ENCODE data around the gene WBP2NL.

WBP2NL gene

DNA sequence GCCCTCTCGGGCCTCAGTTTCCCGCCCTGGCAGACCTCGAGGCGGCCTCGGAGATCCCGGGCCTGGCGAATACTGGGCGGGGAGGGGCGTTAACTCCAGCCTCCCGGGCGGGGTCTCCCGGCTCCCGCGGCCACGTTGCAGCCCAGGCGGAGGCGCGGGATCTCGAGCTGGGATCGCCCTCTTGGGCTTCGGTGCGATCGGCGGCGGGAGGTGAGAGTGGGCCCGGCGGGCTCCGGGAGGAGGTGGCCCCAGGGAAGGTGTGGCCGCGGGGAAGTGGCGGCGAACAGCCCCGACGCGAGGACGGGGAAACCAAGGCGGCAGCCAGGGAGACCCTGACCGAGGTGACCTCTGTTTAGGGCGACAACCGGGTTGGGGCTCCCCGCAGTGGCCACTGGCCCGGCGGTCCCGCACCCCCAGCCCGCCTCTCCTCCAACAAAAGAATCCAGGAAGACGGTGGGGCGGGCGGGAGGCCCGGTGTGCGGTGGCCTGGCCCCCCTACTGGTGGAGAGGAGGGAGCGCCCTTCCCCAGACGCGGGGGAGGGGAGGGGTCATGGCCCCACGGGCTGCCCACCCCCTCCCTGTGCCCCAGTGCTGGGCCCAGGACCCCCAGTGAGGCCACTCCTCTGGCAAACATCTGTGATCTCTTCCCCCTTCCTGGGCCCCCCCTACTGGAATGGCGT, 75.7 kb downstream of the WBP2NL start, which contains the start of gene PHETA2:
Gene PHETA2 (plus strand): TSS at position 117 of the 680 bp plus-strand sequence. CDS start 3,046 bp downstream, outside the sequence.
- H3K4me3 ChIP-seq (ENCODE audit: low read depth, low read length) = peak within 1 kb of the TSS; percentile 44
- TF ChIP-seq, protein P1, sequence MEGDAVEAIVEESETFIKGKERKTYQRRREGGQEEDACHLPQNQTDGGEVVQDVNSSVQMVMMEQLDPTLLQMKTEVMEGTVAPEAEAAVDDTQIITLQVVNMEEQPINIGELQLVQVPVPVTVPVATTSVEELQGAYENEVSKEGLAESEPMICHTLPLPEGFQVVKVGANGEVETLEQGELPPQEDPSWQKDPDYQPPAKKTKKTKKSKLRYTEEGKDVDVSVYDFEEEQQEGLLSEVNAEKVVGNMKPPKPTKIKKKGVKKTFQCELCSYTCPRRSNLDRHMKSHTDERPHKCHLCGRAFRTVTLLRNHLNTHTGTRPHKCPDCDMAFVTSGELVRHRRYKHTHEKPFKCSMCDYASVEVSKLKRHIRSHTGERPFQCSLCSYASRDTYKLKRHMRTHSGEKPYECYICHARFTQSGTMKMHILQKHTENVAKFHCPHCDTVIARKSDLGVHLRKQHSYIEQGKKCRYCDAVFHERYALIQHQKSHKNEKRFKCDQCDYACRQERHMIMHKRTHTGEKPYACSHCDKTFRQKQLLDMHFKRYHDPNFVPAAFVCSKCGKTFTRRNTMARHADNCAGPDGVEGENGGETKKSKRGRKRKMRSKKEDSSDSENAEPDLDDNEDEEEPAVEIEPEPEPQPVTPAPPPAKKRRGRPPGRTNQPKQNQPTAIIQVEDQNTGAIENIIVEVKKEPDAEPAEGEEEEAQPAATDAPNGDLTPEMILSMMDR (IDR thresholded peaks at IDR 0.05; ENCODE audit: low read depth, low read length, missing control alignments) = peak; percentile 31
- in situ Hi-C loops (cut with HindIII; ENCODE audit: low sequenced_read_pairs) = no loop called here
- no peak for DNase-seq (ENCODE audit: low read depth)

DNA sequence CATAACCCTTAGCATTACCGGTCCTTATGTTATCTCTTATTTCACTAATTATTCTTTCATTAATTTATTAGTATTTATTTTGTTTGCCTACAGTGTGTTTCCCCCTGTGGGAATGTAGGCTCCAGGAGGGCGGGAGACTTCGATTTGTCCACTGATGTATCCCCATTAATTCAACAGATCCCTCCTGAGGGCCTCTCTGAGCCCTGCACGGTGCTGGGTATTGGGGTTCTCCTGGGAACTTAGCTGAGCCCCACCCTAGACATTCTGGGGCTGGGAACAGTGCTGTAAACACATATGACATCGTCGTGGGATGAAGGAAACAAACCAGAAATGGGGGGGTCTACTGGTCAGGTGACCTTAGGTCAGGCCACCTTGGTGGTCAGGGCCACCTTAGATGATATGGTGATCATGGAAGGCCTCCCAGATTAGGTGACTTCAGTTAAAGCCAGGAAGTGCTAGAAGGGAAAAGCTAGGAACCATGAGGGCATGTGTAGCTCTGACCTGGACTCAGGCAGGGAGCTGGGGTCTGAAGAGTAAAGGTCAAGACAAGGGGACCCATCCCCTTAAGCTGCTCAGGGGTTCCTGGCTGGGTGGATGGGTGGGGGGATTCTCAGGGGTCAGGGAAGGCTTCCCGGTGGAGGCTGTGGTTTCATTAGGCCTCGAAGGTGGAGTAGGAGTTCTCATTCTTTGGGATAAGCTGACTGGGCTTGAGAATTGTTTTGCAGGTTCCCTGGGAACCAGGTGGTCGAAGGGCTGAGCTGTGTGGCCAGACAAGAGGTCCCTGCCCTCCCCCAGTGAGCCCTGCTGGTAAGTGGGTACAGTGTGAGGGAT, 76.5 kb downstream of the WBP2NL start:
- in situ Hi-C loops (cut with HindIII; ENCODE audit: low sequenced_read_pairs) = no loop called here
- DNase-seq (ENCODE audit: low read depth) = no peak
- peak overlapping the region; percentile 44 for H3K4me3 ChIP-seq (ENCODE audit: low read depth, low read length)

DNA sequence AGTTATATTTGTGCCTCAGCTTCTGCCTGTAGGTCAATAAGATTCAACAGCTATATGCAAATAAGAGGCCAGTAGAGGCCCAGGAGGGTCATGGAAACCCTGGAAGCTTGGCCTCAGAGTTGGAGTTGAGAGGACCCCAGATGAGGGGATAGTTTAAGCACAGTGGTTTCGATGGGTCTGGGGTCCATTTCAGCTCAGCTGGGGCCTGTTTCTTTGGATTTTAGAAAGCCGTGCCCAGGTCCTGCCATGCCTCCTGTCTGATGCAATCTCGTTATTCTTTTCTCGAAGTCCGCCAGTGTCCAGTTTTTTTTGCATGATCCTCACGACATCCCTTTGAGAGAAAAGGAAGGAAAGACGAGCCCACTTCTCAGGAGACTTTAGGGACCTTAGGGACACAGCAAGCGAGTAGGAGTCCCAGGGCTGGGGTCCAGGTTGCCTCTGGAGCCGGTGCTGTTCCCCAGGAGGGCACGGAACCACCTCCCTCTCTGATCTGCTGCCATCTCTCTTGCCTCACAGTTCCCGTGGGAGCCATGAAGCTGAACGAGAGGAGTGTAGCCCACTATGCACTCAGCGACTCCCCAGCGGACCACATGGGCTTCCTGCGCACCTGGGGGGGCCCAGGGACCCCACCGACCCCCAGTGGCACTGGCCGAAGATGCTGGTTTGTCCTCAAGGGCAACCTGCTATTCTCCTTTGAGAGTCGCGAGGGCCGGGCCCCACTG, 78.3 kb downstream of the WBP2NL start:
- H3K4me3 ChIP-seq (ENCODE audit: low read depth, low read length) = no peak overlapping the region
- TF ChIP-seq, protein P1 (IDR thresholded peaks at IDR 0.05; ENCODE audit: low read depth, low read length, missing control alignments) = no peak
- in situ Hi-C loops (cut with HindIII; ENCODE audit: low sequenced_read_pairs) = no loop called here
- no peak for DNase-seq (ENCODE audit: low read depth)

More for the DNA sequence above, 76.5 kb downstream of the WBP2NL start:
- TF ChIP-seq, protein P1 (IDR thresholded peaks at IDR 0.05; ENCODE audit: low read depth, low read length, missing control alignments) = no peak

DNA sequence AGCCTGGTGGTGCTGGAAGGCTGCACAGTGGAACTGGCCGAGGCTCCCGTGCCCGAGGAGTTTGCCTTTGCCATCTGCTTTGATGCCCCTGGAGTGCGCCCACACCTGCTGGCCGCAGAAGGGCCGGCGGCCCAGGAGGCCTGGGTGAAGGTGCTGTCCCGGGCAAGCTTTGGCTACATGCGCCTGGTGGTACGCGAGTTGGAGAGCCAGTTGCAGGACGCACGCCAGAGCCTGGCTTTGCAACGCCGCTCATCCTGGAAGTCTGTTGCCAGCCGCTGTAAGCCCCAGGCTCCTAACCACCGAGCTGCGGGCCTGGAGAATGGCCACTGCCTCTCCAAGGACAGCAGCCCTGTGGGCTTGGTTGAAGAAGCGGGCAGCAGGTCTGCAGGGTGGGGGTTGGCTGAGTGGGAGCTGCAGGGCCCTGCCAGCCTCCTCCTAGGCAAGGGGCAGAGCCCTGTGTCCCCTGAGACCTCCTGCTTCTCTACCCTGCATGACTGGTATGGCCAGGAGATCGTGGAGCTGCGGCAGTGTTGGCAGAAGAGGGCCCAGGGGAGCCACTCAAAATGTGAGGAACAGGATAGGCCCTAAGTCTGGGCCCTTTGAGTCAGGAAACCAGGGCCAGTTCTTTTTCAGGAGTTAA, 79.0 kb downstream of the WBP2NL start:
- TF ChIP-seq, protein P1 (IDR thresholded peaks at IDR 0.05; ENCODE audit: low read depth, low read length, missing control alignments) = no peak
- in situ Hi-C loops (cut with HindIII; ENCODE audit: low sequenced_read_pairs) = no loop called here
- H3K4me3 ChIP-seq (ENCODE audit: low read depth, low read length) = no peak overlapping the region
- DNase-seq (ENCODE audit: low read depth) = no peak

Data from astrocyte of the cerebellum (primary cell).